ENCODE results near the gene SPR.

DNA sequence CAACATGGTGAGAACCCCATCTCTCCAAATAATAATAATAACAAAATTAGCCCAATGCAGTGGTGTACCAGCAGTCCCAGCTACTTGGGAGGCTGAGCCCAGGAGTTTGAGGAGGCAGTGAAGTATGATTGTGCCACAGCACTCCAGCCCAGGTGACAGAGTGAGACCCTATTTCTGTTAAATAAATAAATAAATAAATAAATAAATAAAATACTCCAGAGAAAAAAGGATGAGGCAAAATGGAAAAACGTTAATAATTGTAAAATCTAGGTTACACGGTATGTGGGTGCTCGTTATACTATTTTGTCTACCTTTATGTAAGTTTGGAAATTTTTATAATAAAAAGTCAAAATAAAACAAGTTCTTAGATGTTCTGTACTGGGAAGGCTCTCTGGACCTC lies 21.5 kb downstream of the SPR start:
- no peak for TF ChIP-seq EZH2 (IDR thresholded peaks at IDR 0.05)
- TF ChIP-seq POLR2AphosphoS5 (IDR thresholded peaks at IDR 0.05; ENCODE audit: borderline replicate concordance, low read depth, low read length) = no peak
- no peak for TF ChIP-seq FOXP2 (optimal IDR thresholded peaks at IDR 0.05; ENCODE audit: control extremely low read depth, extremely low read length, insufficient read depth)
